HG02763 (cell line): ENCODE data around the gene SLC7A4.
A peak's percentile ranks its signal among the peaks of the same experiment; 100 is the strongest.
"Not testable (repeated sequence)": the region's sequence is repeated elsewhere in the genome, so short reads cannot be mapped to it uniquely, and the experiment has no call there.

Source experiments
- ATAC-seq: cut with Tn5 transposase; IDR thresholded peaks from one replicate; pipeline ENCODE4 v1.9.1; 2021; ENCODE audit warnings: mild to moderate bottlenecking, moderate library complexity; ENCODE audit not compliant: unreplicated experiment

The SLC7A4 gene

GRCh38 chr22:21022955-21023614, 9.3 kb downstream of the SLC7A4 start:
- no peak for ATAC-seq

DNA sequence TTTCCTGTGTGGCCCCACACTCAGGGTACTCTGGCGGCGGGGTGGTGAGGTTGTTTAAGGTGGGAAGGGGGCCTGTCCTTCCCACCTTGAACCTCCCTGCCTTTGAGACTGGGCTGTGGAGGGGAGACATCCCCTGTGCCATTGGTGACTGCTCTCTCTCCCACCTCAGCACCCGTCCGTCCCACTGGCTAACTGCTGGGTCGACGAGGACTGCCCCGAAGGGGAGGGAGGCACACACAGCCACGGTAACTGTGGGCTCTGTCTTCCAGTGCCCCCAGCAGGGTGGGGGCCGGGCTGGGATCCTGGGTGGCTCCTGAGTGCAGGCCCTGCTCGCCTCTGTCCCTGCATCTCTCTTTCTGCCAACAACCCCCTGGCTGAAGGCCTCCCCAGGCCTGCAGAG, 9.9 kb downstream of the SLC7A4 start:
- ATAC-seq: no peak

DNA sequence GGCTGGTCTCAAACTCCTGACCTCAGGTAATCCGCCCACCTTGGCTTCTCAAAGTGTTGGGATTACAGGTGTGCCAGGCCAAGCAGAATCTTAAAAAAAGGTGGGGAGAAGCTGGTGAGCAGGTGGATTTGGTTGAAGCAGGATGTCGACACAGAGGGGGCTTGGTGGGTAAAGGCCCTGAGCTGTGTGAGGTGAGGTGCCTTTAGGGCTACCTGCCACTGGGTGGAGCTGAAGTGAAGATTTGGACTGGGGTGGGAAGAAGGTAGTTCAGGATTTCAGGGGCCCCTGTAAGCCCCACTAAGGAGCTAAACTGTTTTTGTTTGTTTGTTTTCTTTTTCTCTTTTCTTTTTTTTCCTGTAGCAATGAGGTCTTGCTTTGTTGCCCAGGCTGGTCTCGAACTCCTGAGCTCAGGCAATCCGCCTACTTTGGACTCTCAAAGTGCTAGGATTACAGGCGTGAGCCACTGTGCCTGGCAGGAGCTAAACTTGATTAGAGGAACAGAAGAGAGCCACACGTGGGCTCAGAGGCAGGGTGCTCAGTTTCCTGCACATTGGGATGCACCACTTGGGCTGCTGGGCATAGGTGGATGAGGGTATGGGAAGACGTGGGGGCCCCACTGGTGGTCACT, 11.4 kb downstream of the SLC7A4 start:
- ATAC-seq: no peak

- no peak for ATAC-seq
Observed at GRCh38 chr22:21018314-21018713, 14.0 kb downstream of the SLC7A4 start.

DNA sequence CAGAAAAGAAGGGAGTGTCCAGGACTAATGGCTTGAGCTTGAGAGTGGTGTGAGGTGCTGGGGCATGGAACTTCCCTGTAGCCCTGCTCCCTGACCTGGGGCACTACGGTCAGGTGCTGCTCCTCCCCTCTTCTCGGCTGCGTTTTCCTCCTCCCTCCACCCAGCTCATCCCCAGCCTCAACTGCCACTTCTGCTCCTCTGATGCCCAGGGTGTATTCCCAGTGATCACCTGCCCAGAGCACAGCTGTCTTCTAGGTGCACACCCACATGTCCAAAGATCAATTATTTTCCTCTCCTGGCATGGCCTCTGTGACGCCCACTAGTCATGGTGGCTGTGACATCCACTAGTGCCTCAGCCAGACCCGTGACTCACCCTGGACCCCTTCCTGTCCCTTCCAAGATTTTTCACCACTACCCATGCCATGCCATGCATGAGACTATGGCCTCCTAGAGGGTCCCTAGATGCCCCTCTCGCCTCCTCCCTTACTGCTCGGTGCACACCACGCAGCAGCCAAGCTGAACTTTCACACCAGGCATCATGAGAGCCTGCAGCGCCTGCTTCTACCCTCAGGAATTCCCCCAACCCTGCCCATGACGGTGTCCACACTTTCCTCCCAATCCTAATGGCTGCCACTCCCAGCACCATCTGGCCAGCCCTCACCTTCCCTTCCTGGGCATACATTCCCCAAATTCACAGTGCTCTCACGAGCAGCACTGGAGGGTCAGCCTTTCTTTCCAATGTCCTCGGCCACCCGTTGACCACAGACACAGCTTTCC, 15.5 kb downstream of the SLC7A4 start:
- ATAC-seq: no peak

GRCh38 chr22:21015466-21016006, 16.8 kb downstream of the SLC7A4 start:
- ATAC-seq: no peak

GRCh38 chr22:21014726-21015465, 17.5 kb downstream of the SLC7A4 start, which contains the start of gene P2RX6:
Gene P2RX6, plus strand, starts transcription at chr22:21015165. Its CDS starts 10 bp downstream, at chr22:21015175.
- ATAC-seq: no peak

DNA sequence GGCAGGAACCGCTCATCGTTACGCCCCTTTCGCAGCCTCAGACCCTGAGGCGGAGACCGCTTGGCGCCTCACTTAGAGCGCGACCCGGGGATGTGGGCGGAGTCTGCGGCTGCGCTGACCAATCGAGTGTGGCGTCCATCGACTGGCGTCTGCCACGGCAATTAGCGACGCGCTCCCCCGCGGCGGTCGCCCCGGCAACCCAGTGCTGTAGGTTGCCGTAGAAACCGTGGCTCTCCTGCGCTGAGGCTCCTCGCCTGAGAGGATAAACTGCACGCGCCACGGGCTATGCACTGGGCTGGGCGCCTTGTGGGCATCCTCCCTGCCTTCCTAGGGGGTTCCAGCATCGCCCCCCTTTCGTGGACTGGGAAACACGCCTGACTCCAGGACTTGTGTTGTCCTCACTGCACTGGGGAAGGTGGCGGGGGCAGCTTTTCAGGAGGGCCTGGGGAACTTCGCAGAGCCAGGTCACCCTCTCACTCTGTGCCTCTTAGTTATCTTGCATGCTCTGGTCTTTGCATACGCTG, 18.1 kb downstream of the SLC7A4 start:
- peak; percentile 90 for ATAC-seq

GRCh38 chr22:21013657-21014201, 18.6 kb downstream of the SLC7A4 start:
- ATAC-seq: no peak

DNA sequence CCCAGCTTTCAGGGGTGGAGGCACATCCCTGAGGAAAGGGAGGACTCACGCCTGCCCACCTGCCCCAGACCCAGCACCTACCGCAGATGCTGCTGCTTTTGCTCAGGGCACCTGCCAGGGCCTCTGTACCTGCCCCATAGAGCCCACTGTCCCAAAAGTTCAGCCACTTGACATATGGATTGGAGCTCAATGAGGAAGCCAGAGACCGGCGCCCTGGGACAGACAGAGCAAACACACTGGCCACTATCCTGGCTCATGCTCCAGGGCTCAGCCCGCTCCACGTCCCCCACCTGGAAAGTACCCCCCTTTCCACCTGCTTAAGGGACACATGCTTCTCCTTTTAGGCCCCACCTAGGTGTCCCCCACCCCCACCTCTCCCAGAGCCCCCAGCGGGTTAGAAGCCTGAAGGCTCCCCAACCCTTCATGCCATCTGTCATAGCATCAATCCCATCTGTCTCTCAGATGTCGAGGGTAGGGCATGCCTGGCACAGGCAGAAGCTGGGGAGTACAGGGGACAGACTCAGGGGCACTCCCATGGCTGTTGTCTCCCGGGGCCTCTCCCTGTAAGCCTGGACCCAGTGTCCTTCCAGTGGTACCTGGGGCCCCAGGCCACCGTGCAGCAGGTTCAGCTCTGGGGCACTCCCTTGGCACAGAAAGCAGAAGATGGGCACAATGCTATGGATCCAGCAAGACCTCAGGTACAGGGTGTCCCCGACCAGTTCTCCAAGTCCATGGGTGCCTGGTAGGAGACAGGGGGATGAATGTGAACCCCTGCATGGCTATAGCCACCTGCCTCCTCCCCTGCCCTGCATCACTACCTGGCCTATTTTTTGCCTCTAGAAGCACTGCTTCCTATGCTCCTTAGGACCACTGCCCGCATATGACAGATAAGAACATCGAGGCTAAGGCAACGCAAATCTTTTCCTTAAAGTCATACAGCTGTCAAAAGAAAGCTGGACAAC, 19.6 kb downstream of the SLC7A4 start:
- ATAC-seq: no peak

DNA sequence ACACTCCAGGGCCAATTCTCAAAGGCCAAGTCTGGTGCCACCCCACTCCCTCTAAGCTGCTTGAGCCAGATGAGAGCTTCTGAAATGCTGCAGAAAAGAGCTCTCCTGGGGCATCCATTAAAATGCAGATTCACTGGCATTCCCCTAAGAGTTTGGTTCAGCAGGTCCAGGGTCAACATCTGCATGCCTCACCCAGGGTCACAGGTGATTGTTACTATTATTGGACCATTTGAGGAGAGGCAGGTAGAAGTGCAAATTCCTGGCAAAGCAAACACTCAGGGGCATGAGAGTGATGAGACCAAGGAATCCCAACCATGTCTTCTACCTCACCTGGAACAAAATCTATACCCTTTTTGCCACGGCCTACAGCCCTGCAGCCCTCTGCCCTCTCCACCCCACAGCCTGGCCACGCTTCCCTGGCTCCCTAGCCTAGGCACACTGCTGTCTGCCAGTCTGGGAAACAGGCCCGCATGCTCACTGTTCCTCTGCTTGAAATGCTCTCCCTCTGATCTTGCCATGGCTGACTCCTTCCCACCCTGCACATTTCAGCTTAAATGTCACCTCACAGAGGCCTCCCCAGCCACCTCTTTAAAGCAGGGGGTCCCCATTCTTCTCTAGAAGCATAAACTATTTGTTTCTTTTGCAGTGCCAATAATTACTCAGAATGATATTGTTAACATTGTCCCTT, 21.8 kb downstream of the SLC7A4 start:
- ATAC-seq: no peak

- ATAC-seq: no peak
Observed at GRCh38 chr22:21009638-21010425, 22.5 kb downstream of the SLC7A4 start.

DNA sequence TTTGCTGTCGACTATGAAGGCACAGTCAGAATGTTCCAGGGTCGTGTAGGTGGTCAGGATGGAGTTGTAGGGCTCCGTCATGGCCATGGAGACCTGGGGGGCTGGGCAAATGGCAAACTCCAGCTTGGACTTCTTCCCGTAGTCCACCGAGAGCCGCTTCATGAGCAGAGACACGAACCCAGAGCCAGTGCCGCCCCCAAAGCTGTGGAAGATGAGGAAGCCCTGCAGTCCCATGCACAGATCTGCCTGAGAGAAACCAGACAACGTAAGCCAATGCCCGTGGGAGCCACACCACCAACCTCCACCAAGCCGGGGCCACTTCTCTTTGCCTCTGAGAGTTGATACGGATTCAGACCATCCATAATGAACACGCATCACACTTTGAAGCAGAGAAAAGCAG, 23.2 kb downstream of the SLC7A4 start:
- ATAC-seq: not testable (repeated sequence)

- ATAC-seq: no peak
Observed at GRCh38 chr22:21003782-21004181, 28.6 kb downstream of the SLC7A4 start.

DNA sequence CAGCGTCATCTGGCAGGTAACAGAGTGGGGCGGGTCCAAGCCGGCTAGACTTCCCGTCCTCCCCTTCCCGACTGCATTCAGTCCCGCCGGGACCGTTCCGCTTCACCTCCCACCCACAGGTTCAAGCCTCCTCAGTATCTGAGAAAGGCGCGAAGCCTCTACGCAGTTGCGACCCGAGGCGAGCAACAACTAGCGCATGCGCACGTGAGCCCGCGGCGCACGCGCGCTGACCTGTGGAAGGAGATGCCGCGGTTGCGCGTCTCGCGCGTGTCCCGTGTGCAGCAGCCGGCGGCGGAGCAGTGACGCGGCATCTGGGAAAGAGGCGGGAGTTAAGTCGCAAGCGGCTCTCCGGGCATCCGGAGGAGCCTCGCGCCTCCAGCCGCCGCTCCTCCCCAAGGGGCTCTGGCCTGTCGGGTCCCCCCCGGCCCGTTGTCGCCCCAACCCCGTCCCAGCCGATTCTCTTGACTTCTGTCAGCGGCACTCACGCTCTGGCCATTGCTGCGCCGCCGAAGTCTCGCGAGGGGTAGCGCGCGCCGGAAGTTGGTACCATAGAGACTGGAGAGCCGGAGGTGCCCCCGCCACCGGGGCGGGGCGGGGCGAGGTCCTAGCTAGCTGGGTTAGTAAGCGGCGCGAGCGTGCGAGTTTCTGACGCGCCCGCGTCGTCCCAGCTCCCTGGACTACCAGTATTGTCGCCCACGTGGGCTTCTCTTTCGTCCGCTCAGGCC, 30.6 kb downstream of the SLC7A4 start, which contains the start of gene THAP7:
TSS of gene THAP7 (minus strand) at position 518 of the 725 bp plus-strand sequence. CDS start at position 311, 207 bp downstream.
- peak; percentile 85 for ATAC-seq

DNA sequence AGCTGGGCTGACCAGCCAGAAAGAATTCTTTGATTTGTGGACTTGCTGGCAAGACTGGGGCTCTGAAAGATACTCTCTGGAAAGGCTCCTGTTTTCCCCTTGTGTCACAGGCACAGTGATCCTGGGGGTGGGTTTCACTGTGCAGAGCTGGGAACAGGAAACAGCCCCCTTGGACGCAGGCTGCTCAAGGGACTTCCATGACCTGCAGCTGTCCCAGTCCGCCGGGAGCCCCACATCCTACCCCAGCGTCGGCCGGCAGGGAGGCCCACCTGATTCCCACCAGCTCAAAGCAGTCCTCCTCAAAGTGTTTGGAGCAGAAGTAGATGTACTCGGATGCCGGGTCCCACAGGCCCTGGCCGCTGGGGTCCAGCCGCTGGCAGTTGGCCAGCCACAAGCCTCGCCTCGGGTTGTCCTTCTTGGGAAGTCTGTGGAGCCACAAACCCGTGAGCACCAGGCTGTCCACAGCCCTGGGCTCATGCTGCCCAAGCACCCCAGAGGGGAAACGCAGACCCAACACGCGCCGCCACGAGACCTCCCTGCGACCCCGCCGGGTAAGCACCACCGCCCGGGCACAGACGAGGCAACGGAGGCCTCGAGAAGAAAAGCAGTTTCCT, 31.3 kb downstream of the SLC7A4 start:
- peak; percentile 2 for ATAC-seq
